HG02798 (cell line): Measurements from ENCODE around the gene MBD2.
"Not testable (repeated sequence)": the region's sequence is repeated elsewhere in the genome, so short reads cannot be mapped to it uniquely, and the experiment has no call there.

Experiments used
- ATAC-seq: cut with Tn5 transposase; IDR thresholded peaks from one replicate; pipeline ENCODE4 v1.9.1; 2021; ENCODE audit warnings: mild to moderate bottlenecking; ENCODE audit not compliant: unreplicated experiment, poor library complexity

Gene MBD2

DNA sequence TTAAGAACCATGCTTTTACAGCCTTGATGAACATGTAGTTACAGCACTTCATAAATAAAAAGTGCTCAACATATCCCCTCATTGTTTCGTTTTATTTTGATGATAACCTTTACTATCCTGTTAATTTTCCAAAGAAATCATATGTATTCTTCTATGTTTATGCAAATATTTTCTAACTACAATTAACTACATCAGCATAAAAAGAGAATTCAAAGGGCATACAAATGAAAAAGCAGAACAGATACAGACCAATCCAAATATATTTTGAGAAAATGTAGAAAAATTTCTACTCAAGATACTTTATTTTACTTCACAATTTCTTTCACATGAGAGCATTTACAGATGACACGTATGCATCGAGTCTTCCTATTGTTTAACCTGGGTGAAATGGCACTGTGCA lies 69.1 kb downstream of the MBD2 start:
- no peak for ATAC-seq

DNA sequence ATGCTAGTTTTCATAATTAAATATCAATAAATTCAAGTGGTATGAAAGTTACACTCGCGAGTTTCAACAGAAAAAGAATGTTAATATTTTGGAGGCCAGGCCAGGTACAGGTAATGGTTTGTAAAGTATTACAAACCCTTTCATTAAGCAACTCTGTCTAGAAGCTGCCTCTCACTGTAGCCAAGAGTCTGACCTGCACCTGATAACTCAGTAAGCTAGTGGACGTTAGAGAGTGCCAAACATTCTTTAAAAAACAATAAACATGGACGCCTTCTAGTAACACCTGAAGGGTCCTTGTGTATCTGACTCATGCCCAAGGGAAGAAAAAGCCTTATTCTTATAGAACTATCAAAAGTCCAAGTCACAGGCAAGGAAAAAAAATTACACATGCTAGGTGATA lies 70.2 kb downstream of the MBD2 start:
- no peak for ATAC-seq

DNA sequence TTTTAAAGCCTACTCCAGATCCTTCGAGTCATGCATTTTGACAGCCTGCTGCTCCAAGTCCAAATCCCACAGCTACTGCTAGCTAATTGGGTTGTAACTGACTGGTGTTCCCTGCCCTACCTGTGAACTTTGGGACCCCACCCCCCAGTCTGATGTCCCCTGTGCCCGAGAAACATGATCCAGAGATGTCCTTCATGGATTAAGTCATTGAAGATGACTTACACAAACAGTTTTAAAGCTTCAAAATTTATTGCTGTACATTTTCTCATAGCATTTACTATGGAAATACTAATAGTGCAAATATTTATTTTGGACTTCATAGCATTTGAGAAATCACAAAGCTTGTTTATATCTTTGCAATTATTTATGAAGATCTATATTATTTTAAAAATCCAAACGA lies 73.1 kb downstream of the MBD2 start:
- ATAC-seq: no peak

DNA sequence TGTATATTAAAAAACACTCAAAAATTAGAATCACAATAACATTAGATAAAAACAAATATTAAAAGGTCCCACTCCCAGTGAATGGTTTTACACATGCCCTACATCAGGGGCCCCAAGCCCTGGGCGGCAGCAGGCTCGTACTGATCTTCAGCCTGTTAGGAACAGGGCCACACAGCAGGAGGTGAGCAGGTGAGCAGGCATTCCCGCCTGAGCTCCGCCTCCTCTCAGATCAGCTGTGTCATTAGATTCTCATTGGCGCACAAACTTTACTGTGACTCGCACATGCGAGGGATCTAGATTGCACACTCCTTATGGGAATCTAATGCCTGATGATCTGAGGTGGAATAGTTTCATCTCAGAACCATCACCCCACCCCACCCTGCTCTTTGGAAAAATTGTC lies 74.2 kb downstream of the MBD2 start:
- no peak for ATAC-seq

GRCh38 chr18:54149078-54149697 lies 75.3 kb downstream of the MBD2 start:
- ATAC-seq: peak; percentile 53

- no peak for ATAC-seq
Measured at GRCh38 chr18:54148678-54149077, 75.8 kb downstream of the MBD2 start.

GRCh38 chr18:54148151-54148550 lies 76.3 kb downstream of the MBD2 start:
- no peak for ATAC-seq

- peak; percentile 82 for ATAC-seq
Measured at GRCh38 chr18:54147439-54147838, 77.0 kb downstream of the MBD2 start.

GRCh38 chr18:54141041-54141608 lies 83.3 kb downstream of the MBD2 start:
- ATAC-seq: no peak

- ATAC-seq: no peak
Measured at GRCh38 chr18:54140641-54141040, 83.8 kb downstream of the MBD2 start.

DNA sequence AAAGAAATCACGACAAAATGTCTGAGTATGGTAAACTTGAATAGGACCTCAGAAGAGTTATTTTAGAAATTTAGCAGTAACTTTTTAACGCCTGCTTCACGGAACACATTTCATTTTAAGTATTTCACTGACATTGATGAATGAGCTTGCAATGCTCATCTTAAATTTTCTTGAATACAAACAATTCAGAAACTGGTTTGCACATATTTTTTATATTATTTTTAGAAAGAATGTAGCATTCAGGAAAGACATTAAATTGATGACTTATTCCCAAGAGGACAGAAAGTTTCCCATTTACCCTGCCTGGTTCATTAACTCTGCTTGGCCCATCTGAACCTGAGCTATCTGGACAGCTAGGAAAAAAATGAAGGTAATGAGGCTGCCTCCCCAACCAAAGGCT lies 89.3 kb downstream of the MBD2 start:
- ATAC-seq: no peak

DNA sequence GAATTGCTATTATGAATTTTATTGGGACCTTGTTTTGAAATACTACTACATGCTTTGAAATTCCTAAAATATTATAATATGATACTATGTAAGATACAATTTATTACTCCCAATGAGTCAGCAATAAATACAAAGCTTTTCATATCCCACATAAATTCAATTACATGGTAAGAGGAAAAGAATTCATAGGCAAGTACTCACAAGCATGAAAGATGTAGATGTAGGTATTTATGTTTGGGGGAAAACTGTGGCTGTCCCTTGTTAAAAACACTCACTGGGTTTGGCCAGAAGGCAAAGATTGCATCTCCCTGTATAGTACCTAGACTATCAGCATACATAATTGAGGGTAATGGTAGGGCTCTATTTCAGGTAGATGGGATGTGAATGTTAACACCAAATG lies 90.4 kb downstream of the MBD2 start:
- no peak for ATAC-seq

- no peak for ATAC-seq
Measured at GRCh38 chr18:54130631-54131030, 93.8 kb downstream of the MBD2 start.

DNA sequence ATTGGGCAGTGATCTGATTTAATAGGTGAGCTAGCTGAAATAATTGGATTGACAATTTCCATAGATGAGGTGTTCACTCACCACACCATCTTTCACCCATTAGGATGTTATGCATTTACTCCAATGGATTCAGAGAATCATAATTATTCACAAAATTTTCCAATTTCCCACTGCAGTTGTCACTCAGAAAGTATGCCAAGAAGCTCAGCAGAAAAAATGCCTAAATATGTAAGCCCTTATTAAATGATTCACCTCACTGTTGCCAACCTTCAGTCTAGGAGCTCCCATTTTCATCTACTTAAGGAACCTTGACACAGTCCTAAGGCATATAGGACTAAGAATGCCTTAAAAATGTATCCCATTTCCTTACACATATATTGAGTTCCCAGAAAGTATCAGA lies 94.3 kb downstream of the MBD2 start:
- no peak for ATAC-seq

DNA sequence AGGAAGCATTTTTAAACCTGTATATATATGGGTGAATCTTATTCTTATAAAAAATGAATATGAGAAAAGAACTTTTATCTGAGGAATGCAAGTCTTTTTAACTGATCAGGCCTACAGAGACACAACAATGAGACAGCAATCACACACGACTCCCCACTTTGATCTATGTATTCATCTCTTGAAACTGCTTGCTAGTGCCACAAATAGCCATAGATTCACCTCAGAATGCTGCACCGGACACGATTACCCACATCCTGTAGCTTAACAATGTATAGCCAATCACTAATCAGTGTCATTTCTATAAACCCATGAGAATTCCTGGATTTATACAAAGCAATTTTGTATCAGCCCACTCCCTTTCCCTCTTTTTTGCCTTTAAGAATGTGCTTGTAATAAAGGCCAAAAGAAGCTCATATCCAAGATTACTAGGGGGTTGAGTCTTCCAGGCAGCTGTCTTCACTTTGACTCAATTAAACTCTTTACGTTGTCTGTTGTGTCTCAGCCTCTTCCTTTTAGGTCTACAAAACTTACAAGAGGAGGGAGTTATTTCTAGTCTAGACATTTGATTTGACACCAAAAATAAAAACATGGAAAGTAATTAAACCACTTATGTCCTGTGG lies 94.9 kb downstream of the MBD2 start:
- peak; percentile 62 for ATAC-seq

- peak; percentile 80 for ATAC-seq
Measured at GRCh38 chr18:54127759-54128378, 96.6 kb downstream of the MBD2 start.

GRCh38 chr18:54125429-54125828 lies 99.0 kb downstream of the MBD2 start:
- no peak for ATAC-seq

- not testable (repeated sequence) for ATAC-seq
Measured at GRCh38 chr18:54123720-54124440, 100.6 kb downstream of the MBD2 start.

- ATAC-seq: peak; percentile 93
Measured at GRCh38 chr18:54119524-54120019, 104.9 kb downstream of the MBD2 start.

DNA sequence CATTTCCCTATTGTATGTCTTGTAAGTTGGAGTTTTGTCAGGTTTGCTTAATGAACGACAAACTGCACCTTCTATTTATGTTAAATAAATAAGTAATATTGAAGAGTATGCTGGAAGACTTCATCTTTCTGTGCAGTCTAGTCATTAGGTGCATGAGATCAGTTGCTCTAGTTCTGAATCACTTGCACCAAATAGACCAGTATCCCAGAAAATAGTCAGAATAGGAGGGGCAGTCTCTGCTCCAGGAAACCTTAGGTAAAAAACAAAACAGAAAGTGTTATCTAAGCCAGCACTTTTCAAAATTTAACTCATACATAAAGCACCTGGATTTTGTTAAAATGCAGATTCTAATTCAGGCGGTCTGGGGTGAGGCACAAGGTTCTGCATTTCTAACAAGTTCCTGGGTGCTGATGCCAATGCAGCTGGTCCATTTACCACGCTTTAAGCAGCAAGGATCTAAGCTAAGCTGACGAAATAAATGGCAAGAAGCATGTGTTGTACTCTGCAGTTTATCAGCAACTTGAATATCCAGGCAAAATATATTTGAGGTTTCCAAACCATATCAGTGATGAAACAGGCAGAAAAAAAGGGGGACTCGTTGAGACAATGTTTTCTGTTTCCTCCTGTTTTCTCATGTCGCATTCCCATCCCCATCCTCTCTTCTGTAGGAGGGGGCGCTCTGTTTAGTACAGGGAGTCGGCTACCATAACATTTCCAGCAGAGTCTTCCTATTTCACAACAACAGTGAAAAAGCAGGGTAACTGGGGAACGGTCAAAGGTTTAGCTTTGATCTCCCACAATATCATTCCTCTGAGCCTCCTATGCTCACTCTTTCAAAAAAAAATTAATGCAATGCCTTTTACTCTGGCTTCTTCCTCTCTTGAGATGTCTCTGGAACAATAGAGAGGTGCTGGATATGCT lies 106.4 kb downstream of the MBD2 start:
- ATAC-seq: no peak
